Measurements from ENCODE around the gene SERINC5.

The SERINC5 gene

GRCh38 chr5:80215523-80215922 is 40.3 kb downstream of the SERINC5 start:
- peaks cover 9% of the 10 kb centered on the region for H3K4me1 ChIP-seq (ENCODE audit: control insufficient read depth, insufficient read depth, low read length)
- no CpG with 5 or more reads among the region's 4 CpGs for WGBS (ENCODE audit: insufficient coverage, insufficient read length)
- no peak overlapping the region for H3K27ac ChIP-seq (ENCODE audit: low read length)

GRCh38 chr5:80213466-80213865 is 42.4 kb downstream of the SERINC5 start:
- H3K27ac ChIP-seq (ENCODE audit: low read length): no peak overlapping the region

More at GRCh38 chr5:80215523-80215922, 40.3 kb downstream of the SERINC5 start:
- Histone ChIP-seq H3K9me3 (ENCODE audit: control insufficient read depth, insufficient read depth, low read length) (no peaks in the 10 kb centered on the region), H3K4me3 (ENCODE audit: low read length) (no peak overlapping the region), H3K27me3 (ENCODE audit: control insufficient read depth, insufficient read depth, low read length) (no peaks in the 10 kb centered on the region), H3K36me3 (ENCODE audit: control insufficient read depth, insufficient read depth, low read length) (no peaks in the 10 kb centered on the region)
- DNase-seq (ENCODE audit: low read depth, low spot score): no peak

GRCh38 chr5:80212171-80212667 is 43.6 kb downstream of the SERINC5 start:
- H3K4me1 ChIP-seq (ENCODE audit: control insufficient read depth, insufficient read depth, low read length): peaks cover 4% of the 10 kb centered on the region
- DNase-seq (ENCODE audit: low read depth, low spot score): no peak
- no peaks in the 10 kb centered on the region for H3K27me3 ChIP-seq (ENCODE audit: control insufficient read depth, insufficient read depth, low read length)
- H3K4me3 ChIP-seq (ENCODE audit: low read length): no peak overlapping the region
- WGBS (ENCODE audit: insufficient coverage, insufficient read length): no CpG with 5 or more reads among the region's 2 CpGs
- H3K36me3 ChIP-seq (ENCODE audit: control insufficient read depth, insufficient read depth, low read length): no peaks in the 10 kb centered on the region
- no peak overlapping the region for H3K27ac ChIP-seq (ENCODE audit: low read length)
- no peaks in the 10 kb centered on the region for H3K9me3 ChIP-seq (ENCODE audit: control insufficient read depth, insufficient read depth, low read length)

More at GRCh38 chr5:80213466-80213865, 42.4 kb downstream of the SERINC5 start:
- Histone ChIP-seq H3K9me3 (ENCODE audit: control insufficient read depth, insufficient read depth, low read length) (no peaks in the 10 kb centered on the region), H3K4me3 (ENCODE audit: low read length) (no peak overlapping the region), H3K36me3 (ENCODE audit: control insufficient read depth, insufficient read depth, low read length) (no peaks in the 10 kb centered on the region), H3K27me3 (ENCODE audit: control insufficient read depth, insufficient read depth, low read length) (no peaks in the 10 kb centered on the region), H3K4me1 (ENCODE audit: control insufficient read depth, insufficient read depth, low read length) (peaks cover 4% of the 10 kb centered on the region)
- no peak for DNase-seq (ENCODE audit: low read depth, low spot score)
- WGBS (ENCODE audit: insufficient coverage, insufficient read length): no CpG with 5 or more reads among the region's 3 CpGs

- no CpG with 5 or more reads among the region's 4 CpGs for WGBS (ENCODE audit: insufficient coverage, insufficient read length)
- peaks cover 4% of the 10 kb centered on the region for H3K4me1 ChIP-seq (ENCODE audit: control insufficient read depth, insufficient read depth, low read length)
- H3K4me3 ChIP-seq (ENCODE audit: low read length): no peak overlapping the region
- H3K36me3 ChIP-seq (ENCODE audit: control insufficient read depth, insufficient read depth, low read length): no peaks in the 10 kb centered on the region
- no peak overlapping the region for H3K27ac ChIP-seq (ENCODE audit: low read length)
- H3K27me3 ChIP-seq (ENCODE audit: control insufficient read depth, insufficient read depth, low read length): no peaks in the 10 kb centered on the region
- no peak for DNase-seq (ENCODE audit: low read depth, low spot score)
- H3K9me3 ChIP-seq (ENCODE audit: control insufficient read depth, insufficient read depth, low read length): no peaks in the 10 kb centered on the region
These were observed 44.5 kb downstream of the SERINC5 start for GRCh38 chr5:80211327-80211726.

GRCh38 chr5:80210014-80210413 is 45.8 kb downstream of the SERINC5 start:
- WGBS (ENCODE audit: insufficient coverage, insufficient read length): no CpG with 5 or more reads among the region's 6 CpGs
- Histone ChIP-seq H3K4me1 (ENCODE audit: control insufficient read depth, insufficient read depth, low read length) (peaks cover 4% of the 10 kb centered on the region), H3K36me3 (ENCODE audit: control insufficient read depth, insufficient read depth, low read length) (no peaks in the 10 kb centered on the region; the same call in 1 of the 2 replicates), H3K9me3 (ENCODE audit: control insufficient read depth, insufficient read depth, low read length) (peaks cover 1% of the 10 kb centered on the region; the same call in 1 of the 2 replicates), H3K27me3 (ENCODE audit: control insufficient read depth, insufficient read depth, low read length) (no peaks in the 10 kb centered on the region), H3K4me3 (ENCODE audit: low read length) (no peak overlapping the region), H3K27ac (ENCODE audit: low read length) (no peak overlapping the region)
- no peak for DNase-seq (ENCODE audit: low read depth, low spot score)

GRCh38 chr5:80208381-80208780 is 47.5 kb downstream of the SERINC5 start:
- Histone ChIP-seq H3K4me3 (ENCODE audit: low read length) (no peak overlapping the region), H3K27me3 (ENCODE audit: control insufficient read depth, insufficient read depth, low read length) (no peaks in the 10 kb centered on the region), H3K27ac (ENCODE audit: low read length) (no peak overlapping the region), H3K4me1 (ENCODE audit: control insufficient read depth, insufficient read depth, low read length) (peaks cover 4% of the 10 kb centered on the region), H3K9me3 (ENCODE audit: control insufficient read depth, insufficient read depth, low read length) (peaks cover 1% of the 10 kb centered on the region; the same call in 1 of the 2 replicates), H3K36me3 (ENCODE audit: control insufficient read depth, insufficient read depth, low read length) (peaks cover 2% of the 10 kb centered on the region; the same call in 1 of the 2 replicates)
- WGBS (ENCODE audit: insufficient coverage, insufficient read length): no CpG with 5 or more reads among the region's 4 CpGs
- no peak for DNase-seq (ENCODE audit: low read depth, low spot score)

- H3K4me1 ChIP-seq (ENCODE audit: control insufficient read depth, insufficient read depth, low read length): peaks cover 4% of the 10 kb centered on the region
- no CpG with 5 or more reads among the region's 4 CpGs for WGBS (ENCODE audit: insufficient coverage, insufficient read length)
- peaks cover 1% of the 10 kb centered on the region; the same call in 1 of the 2 replicates for H3K9me3 ChIP-seq (ENCODE audit: control insufficient read depth, insufficient read depth, low read length)
- H3K4me3 ChIP-seq (ENCODE audit: low read length): no peak overlapping the region
- no peaks in the 10 kb centered on the region for H3K27me3 ChIP-seq (ENCODE audit: control insufficient read depth, insufficient read depth, low read length)
- no peak overlapping the region for H3K27ac ChIP-seq (ENCODE audit: low read length)
- peaks cover 2% of the 10 kb centered on the region; the same call in 1 of the 2 replicates for H3K36me3 ChIP-seq (ENCODE audit: control insufficient read depth, insufficient read depth, low read length)
- no peak for DNase-seq (ENCODE audit: low read depth, low spot score)
These were observed 48.0 kb downstream of the SERINC5 start for GRCh38 chr5:80207832-80208231.

GRCh38 chr5:80206282-80206681 is 49.6 kb downstream of the SERINC5 start:
- H3K27me3 ChIP-seq (ENCODE audit: control insufficient read depth, insufficient read depth, low read length): no peaks in the 10 kb centered on the region
- peaks cover 6% of the 10 kb centered on the region for H3K36me3 ChIP-seq (ENCODE audit: control insufficient read depth, insufficient read depth, low read length)
- H3K27ac ChIP-seq (ENCODE audit: low read length): no peak overlapping the region
- peaks cover 1% of the 10 kb centered on the region; the same call in 1 of the 2 replicates for H3K9me3 ChIP-seq (ENCODE audit: control insufficient read depth, insufficient read depth, low read length)
- DNase-seq (ENCODE audit: low read depth, low spot score): no peak
- WGBS (ENCODE audit: insufficient coverage, insufficient read length): 100% methylated on average over 2 of the region's 4 CpGs
- no peak overlapping the region for H3K4me3 ChIP-seq (ENCODE audit: low read length)
- peaks cover 2% of the 10 kb centered on the region for H3K4me1 ChIP-seq (ENCODE audit: control insufficient read depth, insufficient read depth, low read length)

GRCh38 chr5:80205846-80206245 is 50.0 kb downstream of the SERINC5 start:
- peaks cover 11% of the 10 kb centered on the region for H3K36me3 ChIP-seq (ENCODE audit: control insufficient read depth, insufficient read depth, low read length)
- WGBS (ENCODE audit: insufficient coverage, insufficient read length): no CpG with 5 or more reads among the region's 4 CpGs
- no peaks in the 10 kb centered on the region for H3K27me3 ChIP-seq (ENCODE audit: control insufficient read depth, insufficient read depth, low read length)
- peaks cover 2% of the 10 kb centered on the region for H3K4me1 ChIP-seq (ENCODE audit: control insufficient read depth, insufficient read depth, low read length)
- H3K27ac ChIP-seq (ENCODE audit: low read length): no peak overlapping the region
- no peak for DNase-seq (ENCODE audit: low read depth, low spot score)
- peaks cover 1% of the 10 kb centered on the region; the same call in 1 of the 2 replicates for H3K9me3 ChIP-seq (ENCODE audit: control insufficient read depth, insufficient read depth, low read length)
- no peak overlapping the region for H3K4me3 ChIP-seq (ENCODE audit: low read length)

GRCh38 chr5:80204808-80205614 is 50.8 kb downstream of the SERINC5 start:
- Histone ChIP-seq H3K27ac (ENCODE audit: low read length) (no peak overlapping the region), H3K4me1 (ENCODE audit: control insufficient read depth, insufficient read depth, low read length) (no peaks in the 10 kb centered on the region), H3K27me3 (ENCODE audit: control insufficient read depth, insufficient read depth, low read length) (no peaks in the 10 kb centered on the region), H3K36me3 (ENCODE audit: control insufficient read depth, insufficient read depth, low read length) (peaks cover 11% of the 10 kb centered on the region), H3K4me3 (ENCODE audit: low read length) (no peak overlapping the region), H3K9me3 (ENCODE audit: control insufficient read depth, insufficient read depth, low read length) (peaks cover 1% of the 10 kb centered on the region; the same call in 1 of the 2 replicates)
- no peak for DNase-seq (ENCODE audit: low read depth, low spot score)
- no CpG with 5 or more reads among the region's 10 CpGs for WGBS (ENCODE audit: insufficient coverage, insufficient read length)
